Retinal pigment epithelial cell (primary cell): Measurements from ENCODE around the gene PPP3R1.
"Not testable (repeated sequence)": the region's sequence is repeated elsewhere in the genome, so short reads cannot be mapped to it uniquely, and the experiment has no call there.

Experiments
- DNase-seq: peaks from one replicate; pipeline ENCODE4 v3.0.0-alpha.2; 2010; ENCODE audit warnings: low read depth
- H3K4me3 ChIP-seq: 2 replicates; pipeline ENCODE4 v1.5.1; 2011; ENCODE audit warnings: mild to moderate bottlenecking, low read length, control low read depth, moderate library complexity
- TF ChIP-seq, protein P1 (sequence below): conservative IDR thresholded peaks from 2 replicates; pipeline ENCODE4 v1.5.1; 2011; ENCODE audit warnings: low read depth, low read length, control low read depth, inconsistent platforms

Gene PPP3R1

DNA sequence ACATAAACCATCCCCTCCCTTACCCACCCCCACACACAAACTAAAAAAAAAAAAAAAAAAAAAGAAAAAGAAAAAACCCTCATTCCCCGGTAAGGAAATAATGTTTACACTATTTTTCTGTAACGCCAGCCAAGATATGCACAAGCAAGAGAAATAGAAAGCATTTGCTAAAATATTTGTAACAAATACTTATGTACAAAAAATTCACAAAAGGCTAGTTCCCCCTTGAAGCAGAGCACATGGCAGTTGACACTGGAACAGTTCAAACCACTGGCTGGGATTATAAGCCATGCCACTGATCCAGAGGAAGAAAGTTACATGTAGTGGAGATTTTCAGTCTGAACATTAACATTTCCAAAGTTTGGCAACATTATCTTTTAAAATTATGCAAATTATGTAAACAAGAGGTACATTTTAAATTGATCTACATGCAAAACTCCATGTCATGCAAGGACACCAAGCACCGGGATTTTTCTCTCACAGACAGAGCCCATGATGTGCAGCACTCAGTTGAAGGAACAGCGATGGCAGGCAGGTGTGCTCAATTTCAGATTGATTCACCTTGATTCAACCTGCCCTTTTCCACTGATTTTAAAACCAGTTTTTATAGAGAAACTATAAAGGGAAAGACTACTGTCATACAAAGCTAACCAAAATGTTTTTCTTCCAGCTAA is 73.2 kb downstream of the PPP3R1 start:
- no peak for DNase-seq
- H3K4me3 ChIP-seq = no peak overlapping the region
- TF ChIP-seq, protein P1, sequence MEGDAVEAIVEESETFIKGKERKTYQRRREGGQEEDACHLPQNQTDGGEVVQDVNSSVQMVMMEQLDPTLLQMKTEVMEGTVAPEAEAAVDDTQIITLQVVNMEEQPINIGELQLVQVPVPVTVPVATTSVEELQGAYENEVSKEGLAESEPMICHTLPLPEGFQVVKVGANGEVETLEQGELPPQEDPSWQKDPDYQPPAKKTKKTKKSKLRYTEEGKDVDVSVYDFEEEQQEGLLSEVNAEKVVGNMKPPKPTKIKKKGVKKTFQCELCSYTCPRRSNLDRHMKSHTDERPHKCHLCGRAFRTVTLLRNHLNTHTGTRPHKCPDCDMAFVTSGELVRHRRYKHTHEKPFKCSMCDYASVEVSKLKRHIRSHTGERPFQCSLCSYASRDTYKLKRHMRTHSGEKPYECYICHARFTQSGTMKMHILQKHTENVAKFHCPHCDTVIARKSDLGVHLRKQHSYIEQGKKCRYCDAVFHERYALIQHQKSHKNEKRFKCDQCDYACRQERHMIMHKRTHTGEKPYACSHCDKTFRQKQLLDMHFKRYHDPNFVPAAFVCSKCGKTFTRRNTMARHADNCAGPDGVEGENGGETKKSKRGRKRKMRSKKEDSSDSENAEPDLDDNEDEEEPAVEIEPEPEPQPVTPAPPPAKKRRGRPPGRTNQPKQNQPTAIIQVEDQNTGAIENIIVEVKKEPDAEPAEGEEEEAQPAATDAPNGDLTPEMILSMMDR = no peak

DNA sequence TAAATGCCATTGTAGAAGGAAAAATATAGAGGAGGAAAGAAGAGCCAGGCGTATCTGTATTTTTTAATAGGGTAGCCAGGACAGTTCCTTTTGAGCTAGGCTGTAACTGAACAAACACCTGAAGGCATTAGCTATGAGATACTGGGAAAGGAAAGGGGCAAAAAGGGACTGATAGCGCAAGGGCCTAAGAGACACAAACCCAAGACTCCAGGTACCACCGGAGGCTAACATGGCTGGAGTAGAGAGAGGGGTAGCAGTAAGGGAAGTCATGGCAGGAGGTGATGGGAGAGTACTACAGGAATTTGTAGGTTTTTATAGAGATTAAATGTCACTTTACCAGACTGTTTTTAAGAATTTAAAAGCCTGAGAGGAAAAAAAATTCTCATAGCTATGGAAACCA is 73.9 kb downstream of the PPP3R1 start:
- no peak for DNase-seq
- TF ChIP-seq, protein P1 = no peak
- no peak overlapping the region for H3K4me3 ChIP-seq

DNA sequence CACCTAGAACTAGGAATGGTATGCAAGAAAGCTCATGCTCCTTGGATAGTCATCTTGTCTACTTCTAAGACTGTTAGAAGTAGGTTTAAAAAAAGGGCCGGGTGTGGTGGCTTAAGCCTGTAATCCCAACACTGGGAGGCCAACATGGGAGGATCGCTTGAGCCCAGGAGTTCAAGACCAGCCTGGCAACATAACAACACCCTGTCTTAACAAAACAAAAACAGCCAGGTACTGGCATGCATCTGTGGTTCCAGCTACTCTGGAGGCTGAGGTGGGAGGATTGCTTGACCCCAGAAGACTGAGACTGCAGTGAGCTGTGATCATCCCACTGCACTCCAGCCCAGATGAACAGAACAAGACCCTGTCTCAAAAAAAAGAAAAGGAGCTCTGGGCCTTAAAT is 74.8 kb downstream of the PPP3R1 start:
- no peak for DNase-seq
- TF ChIP-seq, protein P1 = no peak

DNA sequence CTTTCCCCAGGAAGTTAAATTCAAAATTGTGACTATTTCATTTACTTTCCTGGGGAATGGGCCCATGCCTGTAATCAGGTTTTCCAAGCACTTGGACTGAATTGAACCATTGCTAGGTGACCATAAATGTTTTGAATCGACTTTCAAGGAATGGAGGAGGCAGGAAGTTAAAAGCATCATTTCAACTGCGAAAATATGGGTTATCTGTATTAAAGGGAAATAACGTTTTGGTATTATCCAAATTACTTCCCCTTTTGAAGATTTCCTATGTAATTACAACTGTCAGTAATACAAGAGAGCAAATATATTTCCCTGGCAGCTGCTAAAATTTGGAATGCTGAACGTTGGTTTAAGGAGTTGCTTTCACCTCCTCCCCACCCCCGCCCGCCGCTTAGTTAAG is 75.7 kb downstream of the PPP3R1 start:
- TF ChIP-seq, protein P1 = no peak
- DNase-seq = no peak
- H3K4me3 ChIP-seq = no peak overlapping the region

More for the DNA sequence above, 74.8 kb downstream of the PPP3R1 start:
- H3K4me3 ChIP-seq = no peak overlapping the region

DNA sequence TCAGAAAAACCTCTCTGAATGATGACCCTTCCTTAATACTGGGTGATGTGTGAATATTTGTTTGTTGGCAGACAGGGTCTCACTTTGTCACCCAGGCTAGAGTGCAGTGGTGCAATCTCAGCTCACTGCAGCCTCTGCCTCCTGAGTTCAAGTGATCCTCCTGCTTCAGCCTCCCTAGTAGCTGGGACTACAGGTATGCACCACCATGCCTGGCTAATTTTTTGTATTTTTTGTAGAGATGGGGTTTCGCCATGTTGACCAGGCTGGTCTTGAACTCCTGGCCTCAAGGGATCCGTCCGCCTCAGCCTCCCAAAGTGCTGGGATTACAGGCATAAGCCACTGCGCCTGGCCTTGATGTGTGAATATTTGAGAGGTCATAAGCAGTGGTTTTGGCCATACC is 77.1 kb downstream of the PPP3R1 start:
- H3K4me3 ChIP-seq, DNase-seq: not testable (repeated sequence)

DNA sequence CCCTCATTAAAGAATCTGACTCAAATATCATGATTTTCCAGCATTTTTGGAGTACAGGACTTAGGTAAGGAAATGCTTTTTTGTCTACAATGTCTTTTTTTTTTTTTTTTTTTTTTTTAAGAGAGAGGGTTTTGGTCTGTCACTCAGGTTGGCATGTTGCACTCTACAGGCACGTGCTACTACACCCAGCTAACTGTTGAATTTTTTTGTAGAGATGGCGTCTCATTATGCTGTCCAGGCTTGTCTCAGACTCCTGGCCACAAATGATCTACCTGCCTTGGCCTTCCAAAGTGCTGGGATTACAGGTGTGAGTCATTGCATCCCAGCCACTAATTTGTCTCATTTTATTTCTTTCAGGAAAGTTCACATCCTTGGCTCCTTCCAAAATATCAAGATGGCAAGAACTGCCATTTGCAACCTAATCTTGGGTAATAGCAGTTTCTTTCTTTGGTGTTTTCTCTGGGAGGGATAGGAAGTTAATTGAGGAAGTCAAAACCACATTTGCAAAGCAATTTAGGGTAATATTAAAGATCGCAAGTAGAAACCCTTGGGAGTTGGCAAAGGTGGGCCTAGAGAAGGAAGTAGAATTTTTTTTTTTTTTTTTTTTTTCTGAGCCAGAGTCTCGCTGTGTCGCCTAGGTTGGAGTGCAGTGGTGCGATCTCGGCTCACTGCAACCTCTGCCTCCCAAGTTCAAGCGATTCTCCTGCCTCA is 79.2 kb downstream of the PPP3R1 start:
- no peak for DNase-seq
- TF ChIP-seq, protein P1 = no peak
- no peak overlapping the region for H3K4me3 ChIP-seq

DNA sequence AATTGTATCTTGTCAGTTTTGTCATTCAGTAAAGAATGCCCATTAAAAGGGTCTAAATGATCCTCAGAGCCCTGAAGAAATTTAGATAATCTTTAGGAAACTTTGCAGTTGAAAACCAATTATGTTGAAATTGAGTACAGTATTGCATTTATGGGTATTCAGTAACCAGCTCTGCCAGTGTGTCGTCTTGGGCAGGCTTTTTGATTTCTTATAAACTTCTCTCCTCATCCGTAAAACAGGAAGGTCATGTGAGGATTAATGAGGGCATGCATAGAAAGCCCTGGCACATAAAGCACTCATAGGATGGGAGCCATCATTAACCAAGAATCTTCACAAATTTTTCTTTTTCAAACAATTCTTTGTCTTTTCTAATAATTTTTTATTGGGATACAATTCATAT is 79.8 kb downstream of the PPP3R1 start:
- TF ChIP-seq, protein P1 = no peak
- no peak for DNase-seq

More for the DNA sequence above, 79.8 kb downstream of the PPP3R1 start:
- H3K4me3 ChIP-seq = no peak overlapping the region
